GM12875 (cell line): ENCODE measurements around the gene EFNA4.

Experiments used
- H3K4me3 ChIP-seq: one replicate; pipeline ENCODE4 v1.5.1; 2011; ENCODE audit warnings: low read depth, low read length, control low read depth
- CTCF ChIP-seq: IDR thresholded peaks from 2 replicates; pipeline ENCODE4 v1.5.1; 2011; ENCODE audit warnings: low read depth, mild to moderate bottlenecking, control low read depth, inconsistent platforms, low read length, moderate library complexity, borderline replicate concordance; ENCODE audit not compliant: insufficient read depth

Gene EFNA4

DNA sequence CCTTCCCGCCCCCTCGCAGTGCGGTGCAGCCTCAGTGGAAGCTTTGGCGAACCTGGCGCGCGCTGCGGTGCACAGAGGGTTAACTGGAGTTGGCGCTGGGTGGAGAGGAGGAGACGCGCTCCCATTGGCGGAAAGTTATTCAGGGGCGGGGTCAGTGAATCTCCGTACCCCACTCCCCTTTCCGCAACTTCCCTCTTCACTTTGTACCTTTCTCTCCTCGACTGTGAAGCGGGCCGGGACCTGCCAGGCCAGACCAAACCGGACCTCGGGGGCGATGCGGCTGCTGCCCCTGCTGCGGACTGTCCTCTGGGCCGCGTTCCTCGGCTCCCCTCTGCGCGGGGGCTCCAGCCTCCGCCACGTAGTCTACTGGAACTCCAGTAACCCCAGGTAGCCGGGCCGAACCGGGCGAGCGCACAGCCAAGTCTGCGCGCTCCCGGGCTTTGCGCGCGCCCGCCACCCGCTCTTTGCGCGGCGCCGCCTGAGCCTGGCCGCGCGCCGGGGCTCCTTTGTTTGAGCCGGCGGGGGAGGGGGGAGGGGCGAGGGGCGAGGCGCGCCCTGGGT lies at the start of gene EFNA4:
Gene EFNA4, plus strand, starts transcription at position 191 of the 561 bp plus-strand sequence. Its CDS starts 84 bp downstream, at position 275.
- H3K4me3 ChIP-seq, result peak within 1 kb of the TSS; percentile 89
- TF ChIP-seq CTCF, result no peak

- no peak overlapping the region for H3K4me3 ChIP-seq
- TF ChIP-seq CTCF, result no peak
Measured at GRCh38 chr1:155014709-155015508, 48.6 kb upstream of the EFNA4 start.

DNA sequence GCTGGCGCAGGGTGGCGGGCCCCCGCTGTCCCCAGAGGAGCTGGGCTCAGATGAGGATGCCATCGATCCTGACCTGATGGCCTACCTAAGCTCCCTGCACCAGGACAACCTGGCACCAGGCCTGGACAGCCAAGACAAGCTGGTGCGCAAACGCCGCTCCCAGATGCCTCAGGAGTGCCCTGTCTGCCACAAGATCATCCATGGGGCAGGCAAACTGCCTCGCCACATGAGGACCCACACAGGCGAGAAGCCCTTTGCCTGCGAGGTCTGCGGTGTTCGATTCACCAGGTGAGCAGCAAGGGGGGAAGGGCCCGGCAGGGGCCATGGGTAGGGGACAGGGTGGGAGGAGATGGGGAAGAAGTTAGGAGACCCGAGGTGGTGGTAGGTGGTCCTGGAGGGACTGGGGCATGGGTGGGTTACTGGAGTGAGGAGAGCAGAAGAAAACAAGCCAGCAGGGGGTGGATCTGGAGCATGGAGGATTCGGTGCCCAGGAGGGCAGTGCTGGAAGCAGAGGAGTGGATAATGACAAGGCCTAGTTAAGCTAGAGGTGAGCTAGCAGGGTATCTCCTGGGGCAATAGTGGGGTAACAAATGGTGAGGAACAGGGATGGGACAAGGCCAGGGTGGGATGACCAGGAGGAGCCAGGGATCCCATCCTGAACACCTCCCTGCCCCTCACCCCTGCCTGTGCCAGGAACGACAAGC lies 47.9 kb upstream of the EFNA4 start:
- no peak for TF ChIP-seq CTCF
- no peak overlapping the region for H3K4me3 ChIP-seq

- TF ChIP-seq CTCF, result no peak
- H3K4me3 ChIP-seq, result no peak overlapping the region
Measured at GRCh38 chr1:155016231-155016831, 47.2 kb upstream of the EFNA4 start.

- TF ChIP-seq CTCF, result peak; percentile 100
- peak overlapping the region; percentile 36 for H3K4me3 ChIP-seq
Measured at GRCh38 chr1:155017041-155017945, 46.2 kb upstream of the EFNA4 start.

- H3K4me3 ChIP-seq, result peak overlapping the region; percentile 1
Measured at GRCh38 chr1:155017946-155018316, 45.6 kb upstream of the EFNA4 start.

More at GRCh38 chr1:155017946-155018316, 45.6 kb upstream of the EFNA4 start:
- no peak for TF ChIP-seq CTCF
